IMR-90 (cell line): ENCODE measurements around the gene PLAAT2. TPM values are rescaled to one million over a fixed set of nuclear protein-coding genes. Genes with fewer than 3 reads are reported as not detected.

Source experiments
- ATAC-seq: fragments of 200-7000 bp; cut with Tn5 transposase; 2 replicates; pipeline ENCODE4 v1.9.1; 2020; ENCODE audit warnings: low read depth, mild to moderate bottlenecking, moderate library complexity
- BruUV-seq: library from RNA; stranded (reverse); fragments of 400-500 nt; replicated peaks from 2 replicates; lab custom pipeline; 2021; lab: Mats Ljungman, UMichigan
- CTCF ChIA-PET: fragments of 300-600 bp; formaldehyde crosslinking; extraction: SDS; loops from one replicate; lab custom pipeline; 2021; ENCODE audit warnings: antibody characterized with exemption; lab: Yijun Ruan, JAX
- POLR2A ChIA-PET: fragments of 300-600 bp; sonication (Branson Sonifier 250); formaldehyde crosslinking; loops from one replicate; lab custom pipeline; 2022; ENCODE audit warnings: antibody characterized with exemption; ENCODE audit not compliant: unreplicated experiment; lab: Charles Lee
- DNase-seq: peaks from one replicate; pipeline ENCODE4 v3.0.0; 2013
- H2AFZ ChIP-seq: replicated peaks from 2 replicates; pipeline ENCODE3; 2013; ENCODE audit warnings: low read length, mild to moderate bottlenecking; ENCODE audit not compliant: poor library complexity
- H2AK5ac ChIP-seq: 2 replicates; pipeline ENCODE4 v1.6.1; 2013; ENCODE audit warnings: low read depth, low read length, inconsistent platforms
- H2AK9ac ChIP-seq: replicated peaks from 2 replicates; pipeline ENCODE3; 2013; ENCODE audit warnings: mild to moderate bottlenecking, low read depth, low read length, moderate library complexity; ENCODE audit not compliant: poor library complexity
- H2BK120ac ChIP-seq: 2 replicates; pipeline ENCODE4 v1.6.1; 2013; ENCODE audit warnings: low read depth, low read length, inconsistent platforms
- H2BK15ac ChIP-seq: 3 replicates; pipeline ENCODE4 v1.6.1; 2013; ENCODE audit warnings: low read depth, low read length, inconsistent platforms
- H2BK20ac ChIP-seq: 2 replicates; pipeline ENCODE4 v1.6.1; 2013; ENCODE audit warnings: low read depth, mild to moderate bottlenecking, inconsistent platforms, low read length, moderate library complexity
- H2BK5ac ChIP-seq: 2 replicates; pipeline ENCODE4 v1.6.1; 2013; ENCODE audit warnings: mild to moderate bottlenecking, low read depth, low read length, inconsistent platforms; ENCODE audit not compliant: poor library complexity, severe bottlenecking
- H3K14ac ChIP-seq: replicated peaks from 2 replicates; pipeline ENCODE4 v1.6.1; 2013; ENCODE audit warnings: low read depth, low read length, inconsistent platforms
- H3K18ac ChIP-seq: 2 replicates; pipeline ENCODE4 v1.6.1; 2013; ENCODE audit warnings: low read depth, low read length, control low read depth
- H3K23ac ChIP-seq: 2 replicates; pipeline ENCODE4 v1.6.1; 2013; ENCODE audit warnings: low read depth, low read length, inconsistent platforms
- H3K27ac ChIP-seq: 2 replicates; pipeline ENCODE4 v1.5.1; 2013; ENCODE audit warnings: mild to moderate bottlenecking, control low read depth, low read length; ENCODE audit not compliant: insufficient read depth
- H3K27me3 ChIP-seq: 2 replicates; pipeline ENCODE4 v1.6.1; 2013; ENCODE audit warnings: low read length; ENCODE audit not compliant: control insufficient read depth, insufficient read depth
- H3K36me3 ChIP-seq: 2 replicates; pipeline ENCODE4 v1.6.1; 2013; ENCODE audit warnings: low read length, mixed read lengths; ENCODE audit not compliant: control insufficient read depth, insufficient read depth
- H3K4ac ChIP-seq: 2 replicates; pipeline ENCODE4 v1.6.1; 2013; ENCODE audit warnings: low read depth, low read length, inconsistent platforms
- H3K4me1 ChIP-seq: 2 replicates; pipeline ENCODE4 v1.6.1; 2013; ENCODE audit warnings: low read length, mixed read lengths; ENCODE audit not compliant: control insufficient read depth, insufficient read depth
- H3K4me2 ChIP-seq: 2 replicates; pipeline ENCODE4 v1.6.1; 2013; ENCODE audit warnings: low read depth, mild to moderate bottlenecking, control low read depth, low read length, moderate library complexity
- H3K4me3 ChIP-seq: 2 replicates; pipeline ENCODE4 v1.5.1; 2013; ENCODE audit warnings: low read depth, mild to moderate bottlenecking, control low read depth, low read length, moderate library complexity; ENCODE audit not compliant: insufficient read depth
- H3K56ac ChIP-seq: 2 replicates; pipeline ENCODE4 v1.6.1; 2013; ENCODE audit warnings: low read length, inconsistent platforms; ENCODE audit not compliant: insufficient read depth; ENCODE audit errors: extremely low read depth
- H3K79me1 ChIP-seq, 2 experiments: 2 replicates each; pipeline ENCODE4 v1.6.1; 2013; ENCODE audit warnings: low read length in 2 of 2, inconsistent platforms in 1 of 2, low read depth in 1 of 2
- H3K9ac ChIP-seq: 2 replicates; pipeline ENCODE4 v1.6.1; 2013; ENCODE audit warnings: low read depth, low read length, control low read depth
- H3K9me1 ChIP-seq: 2 replicates; pipeline ENCODE4 v1.6.1; 2013; ENCODE audit warnings: low read length, inconsistent platforms; ENCODE audit not compliant: insufficient read depth
- H3K9me3 ChIP-seq: 2 replicates; pipeline ENCODE4 v1.6.1; 2013; ENCODE audit warnings: low read length; ENCODE audit not compliant: control insufficient read depth, insufficient read depth
- H4K20me1 ChIP-seq: 2 replicates; pipeline ENCODE4 v1.6.1; 2013; ENCODE audit warnings: low read length, inconsistent platforms; ENCODE audit not compliant: insufficient read depth
- H4K5ac ChIP-seq: 2 replicates; pipeline ENCODE4 v1.6.1; 2013; ENCODE audit warnings: mild to moderate bottlenecking, low read depth, low read length, control low read depth
- H4K8ac ChIP-seq, 2 experiments: 2 replicates each; pipeline ENCODE4 v1.6.1; 2013; ENCODE audit warnings: low read depth in 2 of 2, low read length in 2 of 2, control low read depth in 1 of 2, inconsistent platforms in 1 of 2
- H4K91ac ChIP-seq: 2 replicates; pipeline ENCODE4 v1.6.1; 2013; ENCODE audit warnings: low read depth, low read length, inconsistent platforms; ENCODE audit not compliant: insufficient read depth
- BHLHE40 ChIP-seq: fragments of 150-350 bp; IDR thresholded peaks from 2 replicates; pipeline ENCODE4 v1.6.1; 2016; ENCODE audit warnings: mild to moderate bottlenecking, low read depth, low read length
- MAFK ChIP-seq: IDR thresholded peaks from 2 replicates; pipeline ENCODE4 v1.6.1; 2012; ENCODE audit warnings: low read depth, low read length, improper control_type of control experiment
- MAZ ChIP-seq: IDR thresholded peaks from 2 replicates; pipeline ENCODE4 v1.6.1; 2012; ENCODE audit warnings: low read depth, mild to moderate bottlenecking, low read length, improper control_type of control experiment, moderate library complexity, borderline replicate concordance
- MXI1 ChIP-seq: IDR thresholded peaks from 2 replicates; pipeline ENCODE4 v1.6.1; 2012; ENCODE audit warnings: low read depth, mild to moderate bottlenecking, low read length, moderate library complexity, borderline replicate concordance
- NFE2L2 ChIP-seq: fragments of 150-350 bp; IDR thresholded peaks from 2 replicates; pipeline ENCODE4 v1.6.1; 2016; ENCODE audit warnings: low read depth, mild to moderate bottlenecking, low read length
- POLR2A ChIP-seq: IDR thresholded peaks from 2 replicates; pipeline ENCODE4 v1.6.1; 2012; ENCODE audit warnings: mild to moderate bottlenecking, low read depth, low read length
- RAD21 ChIP-seq: IDR thresholded peaks from 2 replicates; pipeline ENCODE4 v1.6.1; 2012; ENCODE audit warnings: low read length, improper control_type of control experiment
- RCOR1 ChIP-seq: IDR thresholded peaks from 2 replicates; pipeline ENCODE4 v1.6.1; 2012; ENCODE audit warnings: mild to moderate bottlenecking, low read length, improper control_type of control experiment; ENCODE audit not compliant: insufficient replicate concordance
- RFX5 ChIP-seq: IDR thresholded peaks from 2 replicates; pipeline ENCODE4 v1.8.0; 2012; ENCODE audit warnings: low read depth, mild to moderate bottlenecking, low read length, moderate library complexity
- WGBS, 2 experiments: methylation state at CpG; one replicate each; pipeline versions ENCODE4 v1.1.5 to v1.1.7; 2013; ENCODE audit warnings: missing lambda C conversion rate in 2 of 2; ENCODE audit not compliant: insufficient read length in 1 of 2; ENCODE audit errors: extremely low coverage in 2 of 2; 5-methylcytosine and 5-hydroxymethylcytosine counted together
- dilution Hi-C: fragments of 300-500 bp; cut with HindIII; formaldehyde crosslinking; loops from one replicate; pipeline ENCODE4 v1.14.3; 2018; ENCODE audit warnings: low sequenced_read_pairs; ENCODE audit not compliant: unreplicated experiment
- in situ Hi-C: fragments of 300-500 bp; cut with MboI; formaldehyde crosslinking; loops from 3 replicates; pipeline ENCODE4 v1.14.3; 2019; ENCODE audit warnings: low sequenced_read_pairs, inconsistent platforms, mixed read lengths
- intact Hi-C: fragments of 100-400 bp; cut with micrococcal nuclease; formaldehyde crosslinking; loops from 2 replicates; pipeline ENCODE4 v1.10.0; 2022
- polyA plus RNA-seq, 3 experiments: library from polyadenylated mRNA; depleted of rRNA; stranded (reverse); fragments of >200 nt; gene quantifications; 2 replicates each; pipeline ENCODE4 v1.2.3, GENCODE V29; 2012; ENCODE audit warnings: low replicate concordance in 1 of 3
- total RNA-seq: library from RNA; depleted of rRNA; stranded (reverse); fragments of >200 nt; gene quantifications from 2 replicates; pipeline ENCODE4 v1.2.3, GENCODE V29; 2012

PLAAT2 gene
- total and polyA plus RNA-seq, 2 of the 4 experiments (the other 2 are of a cell fraction), result not detected

DNA sequence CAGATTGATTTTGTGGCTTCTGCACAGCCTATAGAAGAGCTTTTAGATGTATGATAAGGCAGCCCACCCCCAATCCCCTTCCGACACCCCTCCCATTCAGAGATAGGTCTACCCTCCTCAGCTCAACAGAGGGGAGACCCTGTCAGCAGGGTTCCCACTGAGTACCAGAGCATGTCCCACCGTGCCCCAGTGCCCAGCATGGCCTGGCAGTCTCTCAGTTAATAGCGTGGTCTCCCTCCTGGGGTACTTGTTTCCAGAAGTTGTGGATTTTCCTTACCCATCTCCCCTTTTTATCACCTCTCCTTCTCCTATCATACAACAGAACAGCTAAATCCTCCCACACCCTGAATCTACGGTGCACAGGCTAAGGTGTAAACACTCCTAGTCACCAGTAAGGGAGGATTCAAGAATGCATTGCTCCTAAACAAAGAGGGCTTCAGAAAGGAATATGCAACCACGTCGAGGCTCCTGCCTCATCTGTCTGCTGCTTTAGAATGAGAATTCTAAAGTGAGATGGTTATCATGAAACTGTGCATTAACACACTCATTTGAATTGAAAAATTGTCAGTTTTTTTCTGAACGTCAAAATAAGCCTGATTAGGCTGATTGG is 6.7 kb downstream of the PLAAT2 start:
- no peak overlapping the region for H3K27ac ChIP-seq
- TF ChIP-seq MAFK (no peak), RAD21 (no peak), NFE2L2 (no peak), MAZ (no peak), RFX5 (no peak), MXI1 (no peak), BHLHE40 (no peak), POLR2A (no peak), RCOR1 (no peak)
- no peak overlapping the region for H2AFZ ChIP-seq
- no peak overlapping the region for H3K56ac ChIP-seq
- no peaks in the 10 kb centered on the region for H3K9me3 ChIP-seq
- DNase-seq (no peak), ATAC-seq (no peak)
- H3K9me1 ChIP-seq, result no peaks in the 10 kb centered on the region
- no peak overlapping the region for H3K23ac ChIP-seq
- H4K5ac ChIP-seq, result no peak overlapping the region
- H4K8ac ChIP-seq, result no peak overlapping the region
- no peak overlapping the region for H2BK120ac ChIP-seq
- no peak overlapping the region for H3K14ac ChIP-seq
- H3K4me2 ChIP-seq, result no peak overlapping the region
- H3K4ac ChIP-seq, result no peak overlapping the region
- WGBS, 2 experiments, result no CpG with 5 or more reads among the region's 7 CpGs
- no TSS peak for BruUV-seq
- no peak overlapping the region for H2AK5ac ChIP-seq
- H3K79me1 ChIP-seq, result no peaks in the 10 kb centered on the region
- H4K91ac ChIP-seq, result no peak overlapping the region
- H3K18ac ChIP-seq, result no peak overlapping the region
- no peak overlapping the region for H2BK20ac ChIP-seq
- no peak overlapping the region for H2BK15ac ChIP-seq
- H3K4me3 ChIP-seq, result no peak overlapping the region
- CTCF ChIA-PET, result no interaction called here
- no peak overlapping the region for H2BK5ac ChIP-seq
- H3K4me1 ChIP-seq, result no peaks in the 10 kb centered on the region
- POLR2A ChIA-PET, result no interaction called here
- in situ Hi-C loops (no loop called here), intact Hi-C loops (no loop called here), dilution Hi-C loops (no loop called here)
- H3K27me3 ChIP-seq, result peaks cover 40% of the 10 kb centered on the region
- H3K36me3 ChIP-seq, result no peaks in the 10 kb centered on the region
- H2AK9ac ChIP-seq, result no peak overlapping the region
- no peak overlapping the region for H3K9ac ChIP-seq
- H4K20me1 ChIP-seq, result no peaks in the 10 kb centered on the region
